Measurements from ENCODE around the gene RFXAP.

RFXAP gene

GRCh38 chr13:36819739-36820090 is 693 bp downstream of the RFXAP start:
- no peak for DNase-seq

- DNase-seq = no peak
Observed at GRCh38 chr13:36820222-36820621, 1.2 kb downstream of the RFXAP start.

GRCh38 chr13:36822785-36823184 is 3.8 kb downstream of the RFXAP start:
- DNase-seq = no peak

GRCh38 chr13:36829753-36830152 is 10.7 kb downstream of the RFXAP start:
- DNase-seq = peak; percentile 4

- no peak for DNase-seq
Observed at GRCh38 chr13:36831291-36831690, 12.3 kb downstream of the RFXAP start.

DNA sequence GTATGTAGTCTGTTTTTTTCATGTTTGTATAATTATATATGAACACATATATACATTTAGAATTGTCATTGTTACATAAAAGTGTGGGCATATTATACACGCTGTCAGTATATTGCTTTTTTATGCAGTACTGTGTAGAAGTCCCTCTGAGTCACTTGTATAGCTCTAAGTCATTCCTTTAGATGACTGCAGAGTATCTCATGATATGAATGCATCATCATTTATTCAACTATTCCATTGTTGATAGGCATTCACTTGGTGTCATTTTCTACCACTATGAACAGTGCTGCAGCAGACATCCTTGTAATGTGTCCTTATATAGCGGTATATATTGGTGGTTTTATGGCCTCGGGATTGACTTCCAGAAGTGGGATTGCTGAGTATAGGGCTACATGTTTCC is 15.3 kb downstream of the RFXAP start:
- no peak for DNase-seq

GRCh38 chr13:36837354-36838092 is 18.5 kb downstream of the RFXAP start:
- DNase-seq = no peak

DNA sequence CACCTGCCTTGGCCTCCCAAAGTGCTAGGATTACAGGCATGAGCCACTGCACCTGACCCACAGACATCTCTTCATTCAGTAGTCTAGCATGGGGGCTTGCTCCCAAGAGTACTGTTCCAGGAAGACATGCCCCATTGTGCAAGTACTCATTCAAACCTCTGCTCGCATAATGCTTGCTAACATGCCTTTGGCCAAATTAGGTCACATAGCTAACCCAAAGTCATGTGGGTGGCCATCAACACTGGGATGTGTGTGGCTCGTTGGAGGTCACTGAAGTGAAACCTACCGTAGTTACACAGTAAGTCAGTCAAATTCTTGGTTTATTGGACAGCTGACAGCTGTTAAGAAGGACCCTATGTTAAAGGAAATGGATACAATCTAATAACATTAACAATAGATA is 20.3 kb downstream of the RFXAP start:
- no peak for DNase-seq

DNA sequence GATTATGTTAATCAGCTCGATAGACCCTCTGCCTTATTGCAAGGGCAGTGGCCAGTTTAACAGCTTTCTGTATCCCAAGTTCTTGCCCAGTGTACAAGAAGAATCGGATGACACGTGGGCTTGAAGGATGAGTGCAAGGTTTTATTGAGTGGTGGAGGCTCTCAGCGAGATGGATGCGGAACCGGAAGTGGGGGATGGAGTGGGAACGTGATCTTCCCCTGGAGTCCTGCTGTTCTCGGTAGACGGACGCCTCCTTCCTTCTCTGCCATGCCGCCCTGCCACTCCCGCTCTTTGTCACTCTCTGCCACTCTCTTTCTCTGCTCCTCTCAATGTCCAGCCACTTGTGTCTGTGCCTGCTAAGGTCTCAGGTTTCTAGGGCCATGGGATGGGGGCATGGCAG is 21.0 kb downstream of the RFXAP start:
- DNase-seq = peak; percentile 34

- DNase-seq = no peak
Observed at GRCh38 chr13:36840718-36841250, 21.8 kb downstream of the RFXAP start.

GRCh38 chr13:36841391-36841790 is 22.4 kb downstream of the RFXAP start:
- DNase-seq = no peak

- no peak for DNase-seq
Observed at GRCh38 chr13:36847606-36848005, 28.6 kb downstream of the RFXAP start.

DNA sequence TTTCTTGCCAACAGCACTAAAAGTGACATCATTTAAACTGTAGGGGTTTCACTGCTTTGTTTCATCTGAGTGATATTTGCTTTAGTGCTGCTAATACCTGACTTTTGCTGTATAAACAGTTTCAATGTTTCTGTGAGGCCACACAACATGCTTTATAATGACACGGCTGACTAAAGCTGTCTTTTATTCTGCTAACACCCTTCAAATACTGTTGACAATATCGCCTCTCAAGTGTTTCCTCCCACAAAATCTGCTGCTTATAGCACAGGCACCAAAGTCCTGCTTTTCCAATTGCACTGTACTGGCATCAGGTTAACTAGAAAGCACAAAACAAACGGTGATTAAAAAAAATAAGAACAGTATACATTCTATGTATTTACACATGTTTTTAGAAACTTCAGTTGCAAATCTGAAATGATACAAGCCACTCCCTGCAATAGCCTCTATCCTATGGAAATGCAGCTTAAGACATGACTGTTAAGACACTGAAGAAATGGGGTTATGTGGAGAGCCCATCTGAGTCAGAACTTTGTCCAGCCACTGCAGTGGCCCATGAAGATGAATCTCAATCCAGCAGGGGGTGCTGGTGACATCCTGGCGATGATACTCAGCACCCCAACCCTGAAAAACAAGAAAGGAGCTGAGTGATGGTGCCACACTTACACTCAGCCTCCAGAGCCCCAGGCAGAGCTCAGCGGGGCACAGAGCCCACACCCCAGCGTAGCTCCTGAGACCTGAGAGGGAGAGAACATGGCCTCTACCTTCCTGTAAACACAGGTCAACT is 29.4 kb downstream of the RFXAP start:
- peak; percentile 8 for DNase-seq

DNA sequence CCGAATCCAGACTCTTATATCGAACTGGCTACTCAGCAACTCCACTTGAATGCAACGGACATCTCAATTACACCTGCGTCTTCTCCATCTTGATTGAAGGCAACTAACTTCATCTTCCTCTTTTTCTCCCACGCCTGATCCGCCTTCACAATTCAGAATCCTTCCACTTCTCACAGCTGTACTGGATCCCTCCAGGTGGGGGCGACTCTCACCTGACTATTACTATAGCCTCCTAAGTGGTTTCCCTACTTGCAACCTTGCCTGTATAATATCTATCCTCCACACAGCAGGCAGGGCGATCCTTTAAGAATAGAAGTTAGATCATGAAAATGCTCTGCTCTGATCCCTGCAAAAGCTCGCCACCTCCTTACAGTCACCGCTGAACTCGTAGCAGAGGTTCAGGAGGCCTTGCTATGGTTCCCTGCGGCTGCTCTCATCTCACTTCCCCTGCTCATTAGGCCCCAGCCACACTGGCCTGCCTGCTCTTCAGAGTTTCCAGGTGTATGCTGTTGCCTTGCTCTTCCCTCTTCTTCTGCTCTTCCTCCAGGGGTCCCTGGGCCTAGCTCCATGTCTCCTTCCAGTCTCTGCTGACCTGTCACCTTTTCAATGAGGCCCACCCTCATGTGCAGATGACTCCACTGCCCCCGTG is 31.9 kb downstream of the RFXAP start:
- DNase-seq = no peak

DNA sequence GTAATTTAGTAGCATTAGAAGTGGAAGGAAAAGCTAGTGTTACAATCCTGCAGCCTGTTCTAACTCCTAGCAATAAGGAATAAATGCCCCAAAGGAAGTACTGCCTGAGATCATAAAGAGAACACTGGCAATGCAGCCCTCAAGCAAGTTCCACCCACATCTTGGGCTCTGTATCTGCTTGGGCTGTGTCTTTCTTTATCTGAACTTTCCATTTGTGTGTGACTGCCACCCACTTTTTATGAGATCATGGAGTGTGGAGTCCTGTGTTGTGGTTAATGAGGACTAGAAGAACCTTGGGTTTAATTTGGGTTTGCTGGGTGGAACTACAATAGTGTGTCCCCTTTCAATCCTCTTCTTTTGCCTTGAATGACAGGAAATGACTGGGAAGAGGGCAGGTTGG is 38.2 kb downstream of the RFXAP start:
- no peak for DNase-seq

GRCh38 chr13:36858290-36858689 is 39.3 kb downstream of the RFXAP start:
- peak; percentile 31 for DNase-seq

DNA sequence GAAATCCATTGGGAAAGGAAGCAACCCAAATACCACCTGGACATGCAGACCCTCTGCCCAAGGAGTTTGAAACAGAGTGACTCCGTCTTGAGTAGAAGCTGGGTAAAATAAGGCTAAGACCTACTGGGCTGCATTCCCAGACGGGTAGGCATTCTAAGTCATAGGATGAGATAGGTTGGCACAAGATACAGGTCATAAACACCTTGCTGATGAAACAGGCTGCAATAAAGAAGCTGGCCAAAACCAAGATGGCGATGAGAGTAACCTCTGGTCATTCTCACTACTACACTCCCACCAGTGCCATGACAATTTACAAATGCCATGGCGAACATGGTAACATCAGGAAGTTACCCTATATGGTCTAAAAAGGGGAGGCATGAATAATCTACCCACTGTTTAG is 40.2 kb downstream of the RFXAP start:
- DNase-seq = no peak

- no peak for DNase-seq
Observed at GRCh38 chr13:36862002-36862685, 43.1 kb downstream of the RFXAP start.

GRCh38 chr13:36862722-36863121 is 43.7 kb downstream of the RFXAP start:
- DNase-seq = no peak

DNA sequence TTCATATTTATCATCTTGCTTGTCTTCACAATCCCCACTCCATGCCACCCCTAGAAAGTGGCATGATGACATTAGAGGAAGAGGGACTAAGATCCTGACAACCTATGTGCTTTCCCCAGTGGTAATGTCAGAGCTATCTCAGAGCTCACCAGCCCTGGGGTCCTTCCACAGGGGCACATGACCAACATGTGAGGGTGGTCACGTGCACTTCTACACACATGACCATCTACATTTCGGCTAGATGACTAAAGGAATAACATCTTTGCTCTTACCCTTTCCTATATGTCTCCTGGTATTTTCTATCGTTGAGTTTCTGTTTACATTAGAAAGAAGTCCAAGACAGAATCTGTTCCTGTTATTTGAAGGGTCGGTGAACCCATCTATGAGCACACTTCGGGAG is 46.2 kb downstream of the RFXAP start:
- DNase-seq = no peak

GRCh38 chr13:36866232-36866631 is 47.2 kb downstream of the RFXAP start:
- no peak for DNase-seq

DNA sequence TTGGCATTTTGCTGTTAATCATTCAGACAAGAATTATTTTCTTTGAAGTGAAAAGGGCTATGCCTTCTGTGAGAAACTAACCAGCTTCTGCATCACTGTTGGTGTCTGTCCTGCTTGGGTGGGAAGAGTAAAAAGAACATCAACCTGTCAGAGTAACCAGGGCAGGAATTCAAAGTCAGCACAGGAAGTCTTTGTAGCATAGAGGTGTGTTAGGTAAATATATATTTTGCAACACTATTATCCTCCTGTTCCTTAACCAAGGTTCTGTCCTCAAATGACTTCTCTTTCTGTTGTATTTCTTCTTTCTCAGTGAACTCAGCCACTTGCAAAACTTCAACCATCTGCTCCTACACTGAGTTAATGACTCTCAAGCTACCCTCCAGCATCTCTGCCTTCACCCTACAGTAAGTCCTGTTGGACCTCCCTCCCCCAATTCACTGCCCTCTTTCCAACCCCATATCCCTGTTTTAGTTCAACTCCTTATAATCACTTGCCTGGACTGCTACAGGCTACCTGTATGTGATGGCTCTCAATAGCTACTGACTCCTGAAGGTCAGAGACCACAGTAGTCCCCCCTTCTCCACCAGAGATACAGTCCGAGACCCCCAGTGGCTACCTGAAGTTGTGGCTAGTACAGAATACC is 51.1 kb downstream of the RFXAP start:
- DNase-seq = no peak

- no peak for DNase-seq
Observed at GRCh38 chr13:36872621-36873020, 53.6 kb downstream of the RFXAP start.
